Kidney (tissue), 14 donors: ENCODE results near the gene GFRA1. TPM values are rescaled to one million over a fixed set of nuclear protein-coding genes. Genes with fewer than 3 reads are reported as not detected.

Source experiments
- DNase-seq, 5 donors: peaks; one replicate each; pipeline ENCODE4 v3.0.0-alpha.2; 2013 to 2020
- FAIRE-seq: peaks from 2 replicates; lab custom pipeline; 2012; peaks lifted over from hg19 to GRCh38; lab: Jason Lieb, UNC
- H3K27ac ChIP-seq, 2 donors: one replicate each; pipeline ENCODE4 v1.7.0; 2013; ENCODE audit warnings: low read depth in 2 of 2, low read length in 2 of 2, inconsistent platforms in 1 of 2
- H3K27me3 ChIP-seq: one replicate; pipeline ENCODE4 v1.7.1; 2013; ENCODE audit warnings: low read length, inconsistent platforms; ENCODE audit not compliant: control insufficient read depth, insufficient read depth
- H3K36me3 ChIP-seq, 3 donors: one replicate each; pipeline versions ENCODE4 v1.7.0 to v1.7.1; 2013; ENCODE audit warnings: low read length in 3 of 3, control low read depth in 1 of 3, inconsistent platforms in 1 of 3; ENCODE audit not compliant: insufficient read depth in 3 of 3, control insufficient read depth in 2 of 3
- H3K4me1 ChIP-seq, 3 donors: one replicate each; pipeline versions ENCODE4 v1.7.0 to v1.7.1; 2013; ENCODE audit warnings: low read length in 3 of 3, inconsistent platforms in 1 of 3, low read depth in 1 of 3; ENCODE audit not compliant: control insufficient read depth in 2 of 3, insufficient read depth in 2 of 3
- H3K4me3 ChIP-seq, 3 donors: one replicate each; pipeline versions ENCODE4 v1.7.0 to v1.8.1; 2013; ENCODE audit warnings: low read length in 3 of 3, control low read depth in 1 of 3, inconsistent platforms in 1 of 3
- H3K9ac ChIP-seq, 3 donors: one replicate each; pipeline versions ENCODE4 v1.7.0 to v1.7.1; 2013; ENCODE audit warnings: low read length in 3 of 3, control low read depth in 1 of 3, inconsistent platforms in 1 of 3
- H3K9me3 ChIP-seq, 3 donors: one replicate each; pipeline versions ENCODE4 v1.7.0 to v1.7.1; 2013; ENCODE audit warnings: low read length in 3 of 3, control low read depth in 1 of 3, inconsistent platforms in 1 of 3; ENCODE audit not compliant: control insufficient read depth in 2 of 3, insufficient read depth in 1 of 3
- intact Hi-C: fragments of 100-400 bp; cut with DNase I; formaldehyde crosslinking; loops from one replicate; pipeline ENCODE4 v1.11.1; 2022
- polyA plus RNA-seq: library from polyadenylated mRNA; stranded (reverse); fragments of 350-450 nt; fragmentation: Illumina TruSeq; extraction: RNeasy Lipid Tissue Mini Kit (QIAGEN cat#74804); gene quantifications from one replicate; pipeline ENCODE4 v1.2.3, GENCODE V29; 2014; ENCODE audit warnings: low read depth, low replicate concordance; ENCODE audit not compliant: insufficient read depth
- total RNA-seq: library from RNA; stranded (reverse); fragmentation: NEBNext Ultra II Directional; extraction: Animal tissue kit (Norgen Biotek cat#: 25700); gene quantifications from one replicate; pipeline ENCODE4 v1.2.1, GENCODE V29; 2021
- TF ChIP-seq, protein P1 (sequence below): IDR thresholded peaks from 3 replicates; pipeline ENCODE4 v1.5.1; 2012; ENCODE audit warnings: mild to moderate bottlenecking, moderate library complexity, borderline replicate concordance; ENCODE audit not compliant: insufficient read depth; ENCODE audit errors: extremely low read depth
- donor health status: control.
- donor health status: control.
- donor health status: control.
- donor health status: control.
- donor health status: control.
- donor health status: DM: yes; HTN: yes; CAD: no.
- donor health status: Normal renal cell carcinoma (clear cell type).

The GFRA1 gene
- total and polyA plus RNA-seq, 2 donors from 2014 or later, result 3.0 to 22.3 TPM

DNA sequence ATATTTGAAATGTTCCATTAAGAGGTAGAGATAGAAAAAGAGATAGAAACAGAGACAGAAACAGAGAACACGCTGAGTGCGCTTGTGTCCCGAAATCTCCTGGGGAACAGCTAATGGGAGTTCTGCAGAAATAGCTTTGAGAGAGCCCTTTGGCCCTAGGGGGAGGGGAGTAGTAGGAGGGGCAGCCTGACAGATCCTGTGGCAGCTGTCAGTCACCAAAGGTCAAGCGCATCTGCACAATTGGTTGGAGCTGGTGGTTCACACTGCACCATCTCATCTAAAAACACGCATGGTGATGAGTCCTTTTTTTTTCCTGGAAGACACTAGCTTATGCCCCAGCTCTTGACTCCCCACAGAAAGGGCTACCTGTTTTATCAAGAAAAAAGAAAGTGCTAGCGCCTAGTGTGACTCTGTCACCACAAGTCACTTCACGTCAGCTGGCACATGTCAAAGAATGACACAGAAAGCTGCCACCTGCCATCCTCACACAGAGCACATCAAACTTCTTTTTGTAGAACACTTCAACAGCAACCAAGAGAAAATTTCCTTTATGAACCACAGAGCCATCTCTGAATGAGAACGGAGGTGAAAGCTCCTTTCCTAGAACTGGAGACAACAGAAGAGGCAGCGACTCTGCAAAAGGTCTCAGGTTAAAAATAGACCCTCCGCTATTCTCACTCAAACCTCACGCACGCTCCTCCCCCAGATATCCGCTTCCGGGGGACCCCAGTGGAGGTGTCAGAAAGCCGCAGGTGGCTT, 125.7 kb downstream of the GFRA1 start:
- H3K27ac ChIP-seq, result no peak overlapping the region
- DNase-seq (no peak), FAIRE-seq (no peak)
- no peak overlapping the region for H3K9ac ChIP-seq
- H3K4me1 ChIP-seq, result no peaks in the 10 kb centered on the region
- intact Hi-C loops, result no loop called here
- H3K4me3 ChIP-seq, result no peak overlapping the region
- no peaks in the 10 kb centered on the region for H3K27me3 ChIP-seq
- no peaks in the 10 kb centered on the region for H3K9me3 ChIP-seq
- H3K36me3 ChIP-seq, result no peaks in the 10 kb centered on the region
- TF ChIP-seq, protein P1, sequence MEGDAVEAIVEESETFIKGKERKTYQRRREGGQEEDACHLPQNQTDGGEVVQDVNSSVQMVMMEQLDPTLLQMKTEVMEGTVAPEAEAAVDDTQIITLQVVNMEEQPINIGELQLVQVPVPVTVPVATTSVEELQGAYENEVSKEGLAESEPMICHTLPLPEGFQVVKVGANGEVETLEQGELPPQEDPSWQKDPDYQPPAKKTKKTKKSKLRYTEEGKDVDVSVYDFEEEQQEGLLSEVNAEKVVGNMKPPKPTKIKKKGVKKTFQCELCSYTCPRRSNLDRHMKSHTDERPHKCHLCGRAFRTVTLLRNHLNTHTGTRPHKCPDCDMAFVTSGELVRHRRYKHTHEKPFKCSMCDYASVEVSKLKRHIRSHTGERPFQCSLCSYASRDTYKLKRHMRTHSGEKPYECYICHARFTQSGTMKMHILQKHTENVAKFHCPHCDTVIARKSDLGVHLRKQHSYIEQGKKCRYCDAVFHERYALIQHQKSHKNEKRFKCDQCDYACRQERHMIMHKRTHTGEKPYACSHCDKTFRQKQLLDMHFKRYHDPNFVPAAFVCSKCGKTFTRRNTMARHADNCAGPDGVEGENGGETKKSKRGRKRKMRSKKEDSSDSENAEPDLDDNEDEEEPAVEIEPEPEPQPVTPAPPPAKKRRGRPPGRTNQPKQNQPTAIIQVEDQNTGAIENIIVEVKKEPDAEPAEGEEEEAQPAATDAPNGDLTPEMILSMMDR, result no peak

DNA sequence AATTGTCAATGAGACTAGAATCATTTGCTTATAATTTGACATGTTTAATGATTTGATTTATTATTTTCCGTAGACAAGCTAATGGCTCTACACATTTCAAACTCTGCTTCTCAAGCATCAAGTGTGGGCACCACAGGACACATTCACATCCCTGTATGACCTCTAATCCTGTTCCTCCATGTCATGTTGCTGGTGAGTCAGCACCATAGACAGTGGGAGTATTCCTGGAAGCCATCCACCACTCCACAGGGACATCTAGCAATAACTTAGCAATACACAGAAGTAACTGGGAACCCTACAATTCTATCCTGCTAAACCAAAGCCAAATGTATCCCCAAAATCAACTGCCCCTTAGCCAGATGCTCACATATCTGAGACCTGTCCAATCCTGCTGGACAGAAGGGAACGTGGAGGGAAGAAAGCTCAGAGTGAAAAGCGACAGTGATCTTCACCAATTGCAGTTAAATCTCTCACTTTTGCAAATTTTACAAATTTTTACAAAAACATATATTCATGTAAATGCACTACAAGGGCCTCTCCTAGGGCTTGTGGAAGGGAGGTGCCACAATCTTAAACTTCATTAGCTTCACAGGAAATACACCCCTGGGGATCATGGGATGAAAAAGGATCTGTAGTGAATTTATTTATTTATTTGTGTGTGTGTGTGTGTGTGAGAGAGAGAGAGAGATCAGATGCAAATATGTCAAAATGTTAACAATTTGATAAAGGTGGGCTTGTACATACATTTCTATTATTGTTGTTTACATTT, 126.5 kb downstream of the GFRA1 start:
- H3K9me3 ChIP-seq, result no peaks in the 10 kb centered on the region
- intact Hi-C loops, result no loop called here
- FAIRE-seq, result no peak
- H3K4me3 ChIP-seq, result no peak overlapping the region
- no peak overlapping the region for H3K9ac ChIP-seq
- no peak overlapping the region for H3K27ac ChIP-seq
- TF ChIP-seq, protein P1, result no peak
- no peaks in the 10 kb centered on the region for H3K4me1 ChIP-seq
- H3K27me3 ChIP-seq, result no peaks in the 10 kb centered on the region
- no peak for DNase-seq
- H3K36me3 ChIP-seq, result no peaks in the 10 kb centered on the region

DNA sequence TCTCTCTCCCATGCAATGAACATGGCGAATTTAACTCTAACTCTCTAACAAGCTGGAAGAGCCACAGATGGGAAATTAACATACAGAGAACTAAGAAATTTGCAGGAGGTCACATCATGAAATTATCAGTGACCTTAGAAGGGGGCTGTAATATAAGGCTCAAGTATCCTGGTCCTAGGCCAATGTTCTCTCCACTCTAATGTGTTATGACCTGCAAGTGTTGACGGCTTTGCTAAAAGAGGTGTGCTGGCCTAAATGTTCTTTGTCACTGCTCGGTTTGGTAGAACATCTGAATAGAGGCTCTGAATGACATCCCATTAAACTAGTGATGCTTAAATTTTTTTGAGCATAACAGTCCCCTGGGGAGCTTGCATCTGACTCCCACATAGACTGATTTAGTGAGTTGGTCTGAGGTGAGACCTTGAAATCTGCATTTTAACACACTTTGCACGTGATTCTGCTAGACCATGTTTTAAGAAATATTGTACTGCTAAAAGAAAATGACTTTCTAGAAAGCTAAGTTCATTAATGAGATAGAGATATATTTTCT, 129.3 kb downstream of the GFRA1 start:
- no peak for FAIRE-seq
- intact Hi-C loops, result no loop called here
- H3K9ac ChIP-seq, result no peak overlapping the region
- no peak for DNase-seq
- H3K9me3 ChIP-seq, result no peaks in the 10 kb centered on the region
- H3K36me3 ChIP-seq, result no peaks in the 10 kb centered on the region
- H3K27ac ChIP-seq, result no peak overlapping the region
- H3K4me1 ChIP-seq, result no peaks in the 10 kb centered on the region
- no peaks in the 10 kb centered on the region for H3K27me3 ChIP-seq
- TF ChIP-seq, protein P1, result no peak
- H3K4me3 ChIP-seq, result no peak overlapping the region
